HS-5 (cell line): ENCODE results near the gene KRT86.
"Not testable (repeated sequence)": the region's sequence is repeated elsewhere in the genome, so short reads cannot be mapped to it uniquely, and the experiment has no call there.

Experiments used
- DNase-seq: peaks from one replicate; pipeline ENCODE4 v3.0.0-alpha.2; 2012; ENCODE audit warnings: low read depth

KRT86 gene

DNA sequence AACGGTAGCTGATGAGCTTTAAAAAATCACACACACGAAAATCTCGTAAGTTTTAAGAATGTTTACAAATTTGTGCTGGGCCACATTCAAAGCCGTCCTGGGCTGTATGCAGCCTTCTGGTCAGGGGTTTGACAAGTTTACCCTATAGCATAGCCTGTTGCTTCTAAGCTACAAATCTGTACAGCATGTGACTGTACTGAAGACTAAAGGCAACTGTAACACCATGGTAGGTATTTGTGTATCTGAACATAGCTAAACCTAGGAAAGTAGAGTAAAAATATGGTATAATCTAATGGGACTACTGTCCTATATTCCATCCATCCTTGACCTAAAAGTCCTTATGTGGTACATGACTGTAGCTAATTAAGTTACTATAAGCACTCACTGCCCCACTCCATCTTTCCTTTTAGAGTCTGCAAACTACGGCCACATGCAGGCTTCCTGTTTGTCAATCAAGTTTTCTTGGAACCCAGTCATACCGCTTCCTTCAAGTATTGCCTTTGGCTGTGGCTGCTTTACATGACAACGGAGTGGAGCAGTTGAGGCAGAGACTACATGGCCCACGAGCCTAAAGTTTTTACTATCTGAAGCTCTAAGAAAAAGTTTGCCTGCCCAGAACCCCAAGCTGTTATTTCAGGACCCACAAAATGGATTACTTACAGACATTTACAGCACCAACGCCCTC, 22.9 kb upstream of the KRT86 start:
- no peak for DNase-seq

DNA sequence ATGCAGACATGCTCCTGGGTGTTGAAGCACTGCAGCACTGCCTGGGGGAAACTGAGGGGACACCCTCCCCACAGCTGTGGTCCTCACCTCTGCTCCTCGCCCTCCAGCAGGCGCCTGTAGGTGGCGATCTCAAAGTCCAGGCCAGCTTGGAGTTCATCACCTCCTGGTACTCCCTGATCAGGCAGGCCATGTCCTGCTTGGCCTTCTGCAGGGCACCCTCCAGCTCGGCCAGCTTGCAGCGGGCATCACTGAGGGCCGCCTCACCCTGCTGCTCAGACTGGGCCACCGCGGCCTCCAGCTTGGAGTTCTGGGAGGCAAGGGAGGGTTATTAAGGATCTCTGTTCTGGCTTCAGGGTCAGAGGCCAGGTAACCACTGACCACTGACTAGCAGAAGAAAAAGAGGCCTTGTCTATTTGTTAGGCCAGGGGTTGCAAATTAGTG, 22.2 kb upstream of the KRT86 start:
- not testable (repeated sequence) for DNase-seq

DNA sequence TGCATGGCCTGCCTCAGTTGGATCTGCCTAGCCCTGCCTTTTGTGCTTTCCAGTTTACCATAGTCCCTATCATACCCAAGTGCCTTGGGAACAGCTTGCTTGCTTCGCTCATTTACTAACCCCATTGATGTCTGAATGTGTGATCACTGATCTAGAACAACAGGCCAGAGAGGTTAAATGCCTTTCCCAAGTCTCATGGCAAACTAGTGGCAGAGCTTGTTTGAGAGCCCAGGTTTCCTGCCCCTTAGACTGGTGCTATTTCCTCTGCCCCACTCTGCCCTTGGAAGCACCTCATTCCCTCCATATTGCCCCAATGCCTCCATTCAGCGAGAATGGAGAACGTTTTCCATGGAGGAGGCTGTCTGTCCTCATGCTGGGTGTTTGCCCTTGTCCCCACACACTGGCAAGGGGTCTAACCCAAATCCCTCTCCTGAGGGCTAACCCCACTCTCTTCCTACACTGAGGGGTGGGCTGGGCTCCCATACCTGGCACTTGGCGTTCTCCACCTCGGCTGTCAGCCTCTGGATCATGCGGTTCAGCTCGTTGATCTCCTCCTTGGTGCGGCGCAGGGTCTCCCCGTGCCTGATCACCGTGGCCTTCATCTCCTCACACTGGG, 21.6 kb upstream of the KRT86 start:
- DNase-seq, result no peak

DNA sequence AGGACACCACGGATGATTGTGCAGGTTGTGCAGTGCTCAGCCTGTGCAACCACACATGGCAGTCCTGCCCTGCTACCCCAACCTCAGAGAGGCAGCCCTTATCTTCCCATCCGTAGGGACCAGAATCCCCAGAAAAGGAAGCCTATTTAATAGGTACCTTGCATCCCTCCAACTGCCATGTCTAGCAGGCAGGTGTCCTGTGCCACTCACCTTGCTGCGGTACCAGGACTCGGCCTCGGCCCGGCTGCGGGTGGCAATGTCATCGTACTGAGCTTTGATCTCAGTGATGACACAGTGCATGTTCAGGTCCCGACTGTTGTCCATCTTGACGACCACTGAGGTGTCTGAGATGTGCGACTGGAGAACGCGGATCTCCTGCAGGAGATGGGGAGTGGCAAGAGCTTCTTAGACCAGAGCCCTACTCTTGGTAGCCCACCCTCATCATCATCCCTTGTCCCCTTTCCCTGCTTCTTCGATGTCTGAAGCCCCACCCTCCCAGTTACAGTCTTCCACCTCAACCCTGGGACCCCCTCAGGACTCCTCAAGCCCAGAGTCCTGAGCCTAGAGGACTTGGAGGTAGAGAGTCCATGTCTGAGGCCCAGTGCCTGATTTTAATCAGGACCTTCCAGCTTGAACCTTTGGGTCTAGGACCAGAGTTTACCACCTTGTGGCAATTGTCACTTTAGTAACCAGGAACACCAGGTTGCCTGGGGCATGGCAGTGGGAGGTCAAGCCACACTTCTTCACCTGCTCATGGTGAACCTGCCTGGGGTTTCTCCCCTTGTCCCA, 20.9 kb upstream of the KRT86 start:
- no peak for DNase-seq

DNA sequence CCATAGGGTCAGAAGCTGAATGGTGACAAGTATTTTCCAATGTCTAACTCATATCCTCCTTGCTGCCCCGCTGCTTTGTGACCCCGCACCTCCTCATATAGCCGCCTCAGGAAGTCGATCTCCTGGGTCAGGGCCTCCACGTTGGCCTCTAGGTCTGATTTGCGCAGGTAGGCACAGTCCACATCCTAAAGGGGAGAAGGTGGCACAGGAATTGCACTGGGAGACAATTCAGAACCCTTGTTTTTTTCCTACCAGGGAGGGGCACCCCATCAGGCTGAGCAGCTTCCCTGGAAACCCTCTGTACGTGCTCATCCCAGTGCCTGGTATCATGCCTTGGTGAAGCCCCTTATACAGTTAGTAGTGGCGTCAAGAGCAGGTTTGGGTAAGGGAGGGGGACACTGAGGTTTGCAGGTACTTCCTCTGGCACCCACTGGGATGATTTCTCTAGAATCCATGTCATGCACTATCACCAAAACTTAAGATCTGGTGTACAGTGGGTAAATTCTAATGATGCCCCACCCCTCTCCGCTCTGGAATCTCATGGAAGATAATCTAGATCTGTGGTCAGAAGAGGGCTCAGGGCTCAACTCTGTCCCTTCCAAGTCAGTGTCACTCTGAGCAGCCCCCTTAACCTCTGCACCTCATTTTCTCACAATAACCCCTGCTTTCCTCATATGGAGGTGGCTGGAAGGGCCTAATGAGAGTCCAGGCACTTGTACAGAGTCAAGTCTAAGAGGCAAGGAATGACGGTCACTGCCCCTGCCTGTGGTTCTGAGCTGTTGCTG, 20.1 kb upstream of the KRT86 start:
- no peak for DNase-seq

DNA sequence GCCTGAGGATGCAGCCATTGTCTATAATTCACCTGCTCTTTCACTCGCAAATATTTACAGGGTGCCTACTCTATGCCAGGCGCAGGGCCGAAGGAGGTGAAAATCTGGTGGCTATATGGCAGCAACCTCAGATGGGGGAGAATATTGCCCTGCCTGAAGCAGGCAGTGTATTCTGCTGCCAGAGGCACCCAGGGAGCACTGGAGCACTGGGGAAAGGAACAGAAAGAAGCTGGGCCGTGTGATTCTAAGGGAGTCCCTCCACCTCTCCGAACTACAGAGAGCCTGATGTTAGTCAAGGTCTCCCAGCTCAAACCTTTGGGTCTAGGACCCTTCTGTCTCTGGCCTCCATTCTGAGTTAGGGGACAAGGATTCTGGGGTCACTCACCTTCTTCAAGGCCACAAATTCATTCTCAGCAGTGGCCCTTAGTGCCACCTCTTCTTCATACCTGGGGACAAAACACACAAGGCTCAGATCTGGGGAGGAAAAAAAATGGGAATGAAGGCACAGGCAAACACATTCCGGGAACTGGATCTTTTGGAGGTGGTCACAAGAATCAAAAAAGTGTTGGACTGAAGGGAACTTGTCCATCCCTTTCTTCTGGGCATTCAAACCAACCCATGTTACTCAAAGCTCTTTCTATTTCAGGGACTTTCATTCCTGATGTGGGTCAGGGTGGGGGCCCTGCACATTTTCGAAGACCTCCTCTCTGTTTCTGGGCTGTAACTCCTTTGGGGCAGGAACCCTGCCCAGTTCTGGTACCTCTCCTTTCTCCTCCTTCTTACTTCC, 19.3 kb upstream of the KRT86 start:
- DNase-seq, result no peak

DNA sequence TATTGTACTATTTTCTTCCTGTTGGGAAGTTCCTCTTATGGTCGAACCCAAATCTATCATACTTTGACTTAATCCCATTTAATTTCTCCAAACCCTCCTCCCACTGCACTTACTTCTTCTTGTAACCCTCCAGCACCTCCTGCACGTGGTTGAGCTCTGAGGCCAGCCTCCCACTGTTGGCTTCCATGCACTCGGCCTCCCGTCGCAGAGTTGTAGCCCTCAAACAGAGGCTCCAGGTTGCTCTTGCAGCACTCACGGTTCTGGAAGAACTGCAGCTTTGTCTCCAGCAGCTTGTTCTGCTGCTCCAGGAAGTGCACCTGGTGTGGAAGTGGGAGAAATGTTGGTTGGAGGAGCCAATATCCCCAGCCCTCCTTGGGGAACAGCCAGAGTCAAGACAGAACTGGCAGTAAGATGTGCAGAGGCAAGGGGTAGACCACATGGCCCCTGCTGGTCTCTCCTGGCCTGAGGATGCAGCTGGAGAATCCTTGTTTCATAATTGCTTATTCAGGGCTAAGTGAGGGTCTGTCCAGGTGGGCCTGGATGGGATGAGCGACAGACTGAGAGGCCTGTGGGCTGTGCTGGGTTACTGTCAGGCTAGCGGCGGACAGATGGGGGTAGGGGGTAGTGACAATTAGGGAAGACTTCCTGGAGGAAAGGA, 18.4 kb upstream of the KRT86 start:
- no peak for DNase-seq

DNA sequence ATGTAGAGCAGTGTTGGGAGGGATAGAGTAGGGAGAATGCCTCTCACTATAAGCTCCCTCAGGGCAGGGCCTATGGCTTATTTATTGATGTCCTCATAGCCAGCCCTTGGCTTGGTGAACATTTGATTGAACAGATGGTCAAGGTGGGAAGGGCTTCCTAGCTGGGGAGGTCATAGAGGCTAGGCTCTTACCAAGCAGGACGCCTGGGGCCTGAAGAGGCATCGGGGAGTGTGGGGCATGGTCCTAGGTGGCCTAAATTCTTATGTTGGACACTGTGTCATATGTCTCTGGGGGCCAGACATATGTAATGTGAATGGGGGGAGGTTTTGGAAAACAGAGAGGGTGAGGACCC, 17.9 kb upstream of the KRT86 start:
- DNase-seq, result no peak

DNA sequence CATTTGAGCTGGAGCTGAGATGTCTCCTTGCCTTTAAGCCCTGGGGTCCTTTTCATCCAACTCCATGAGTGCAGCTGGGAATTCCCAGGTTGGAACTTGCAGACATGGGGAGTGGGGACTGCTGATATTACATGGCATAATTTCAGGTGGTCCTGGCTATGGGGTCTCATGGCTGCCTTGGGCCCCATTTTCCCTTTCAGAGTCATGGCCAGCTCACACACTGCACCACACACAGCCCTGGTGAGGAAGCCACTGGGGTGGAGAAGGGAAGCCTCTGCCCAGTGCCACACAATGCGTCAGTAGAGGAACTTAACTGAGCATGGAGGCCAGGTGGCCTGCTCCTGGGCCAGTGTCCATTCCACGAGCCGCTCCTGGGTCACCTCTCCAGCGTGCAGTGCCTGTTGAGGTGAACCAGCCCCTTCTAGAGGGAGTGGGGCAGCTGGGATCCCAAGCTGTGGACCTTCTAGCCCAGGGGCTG, 17.3 kb upstream of the KRT86 start:
- no peak for DNase-seq

DNA sequence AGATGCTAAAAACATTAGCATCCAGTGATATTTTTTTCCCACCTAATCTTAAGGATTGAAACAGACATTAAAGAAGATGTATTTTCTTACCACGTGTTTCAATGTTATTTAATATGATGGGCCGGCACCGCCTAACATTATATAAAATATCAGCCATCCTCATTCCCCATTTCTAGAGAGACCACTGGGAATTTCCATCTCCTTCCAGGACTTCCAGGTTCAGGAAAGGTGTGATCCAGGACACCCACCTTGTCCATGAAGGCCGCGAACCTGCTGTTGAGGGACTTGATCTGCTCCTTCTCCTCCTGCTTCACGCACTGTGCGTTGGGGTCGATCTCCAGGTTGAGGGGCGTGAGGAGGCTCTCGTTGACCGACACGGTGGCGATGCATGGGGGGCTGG, 16.5 kb upstream of the KRT86 start:
- DNase-seq, result not testable (repeated sequence)

DNA sequence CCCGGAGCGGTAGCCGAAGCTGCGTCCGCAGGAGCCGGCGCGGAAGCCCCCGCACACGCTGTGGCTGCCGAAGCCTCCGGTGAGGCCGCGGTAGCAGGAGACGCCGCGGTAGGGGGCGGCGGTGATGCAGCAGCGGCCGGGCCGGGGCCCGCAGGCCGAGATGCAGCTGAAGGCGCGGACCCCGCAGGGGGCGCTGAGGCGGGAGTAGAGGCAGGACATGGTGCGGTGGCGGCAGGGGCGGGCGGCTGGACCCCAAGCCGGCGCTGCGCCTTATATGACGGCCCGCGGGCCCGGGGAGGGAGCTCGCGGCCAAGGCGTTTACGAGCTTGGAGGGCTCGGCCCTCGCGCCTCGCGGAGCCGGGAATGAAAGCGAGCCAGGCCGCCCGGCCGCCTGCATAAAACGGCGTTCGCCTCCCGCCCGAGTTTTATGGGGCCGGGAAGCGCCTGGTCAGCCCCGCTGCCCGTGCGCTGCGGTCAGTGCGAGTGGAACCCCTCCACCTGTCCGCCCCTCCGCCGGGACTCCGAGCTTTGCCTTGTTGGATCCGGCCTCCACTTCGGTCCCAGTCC, 16.0 kb upstream of the KRT86 start:
- no peak for DNase-seq

DNA sequence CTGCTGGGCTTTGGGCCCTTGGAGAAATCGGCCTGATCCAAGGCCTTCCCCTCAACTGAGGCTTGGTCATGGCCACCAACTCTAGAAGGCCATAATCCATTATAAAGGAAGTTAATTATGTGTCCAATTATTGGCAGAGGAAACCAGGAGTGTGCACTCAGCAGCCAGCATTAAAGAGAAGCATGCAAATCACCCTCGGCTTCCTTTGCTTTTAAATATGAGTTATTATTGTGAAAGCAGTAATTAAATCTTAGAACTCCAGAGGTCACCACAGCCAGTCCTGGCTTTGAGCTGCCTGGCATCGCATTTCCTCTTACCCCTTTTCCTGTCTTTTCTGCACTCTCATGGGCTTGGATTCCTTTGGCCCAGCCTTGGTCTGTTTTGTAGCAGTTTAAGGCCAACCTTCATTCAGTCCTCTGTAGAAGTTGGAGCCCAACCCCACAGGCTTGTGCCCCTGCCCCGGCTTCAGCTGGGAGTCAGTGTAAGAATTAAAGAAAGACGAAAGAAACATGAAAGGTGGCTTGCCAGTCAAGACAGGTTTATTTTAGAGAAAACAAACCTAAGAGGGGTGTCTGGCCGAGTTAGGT, 14.7 kb upstream of the KRT86 start:
- DNase-seq, result no peak

DNA sequence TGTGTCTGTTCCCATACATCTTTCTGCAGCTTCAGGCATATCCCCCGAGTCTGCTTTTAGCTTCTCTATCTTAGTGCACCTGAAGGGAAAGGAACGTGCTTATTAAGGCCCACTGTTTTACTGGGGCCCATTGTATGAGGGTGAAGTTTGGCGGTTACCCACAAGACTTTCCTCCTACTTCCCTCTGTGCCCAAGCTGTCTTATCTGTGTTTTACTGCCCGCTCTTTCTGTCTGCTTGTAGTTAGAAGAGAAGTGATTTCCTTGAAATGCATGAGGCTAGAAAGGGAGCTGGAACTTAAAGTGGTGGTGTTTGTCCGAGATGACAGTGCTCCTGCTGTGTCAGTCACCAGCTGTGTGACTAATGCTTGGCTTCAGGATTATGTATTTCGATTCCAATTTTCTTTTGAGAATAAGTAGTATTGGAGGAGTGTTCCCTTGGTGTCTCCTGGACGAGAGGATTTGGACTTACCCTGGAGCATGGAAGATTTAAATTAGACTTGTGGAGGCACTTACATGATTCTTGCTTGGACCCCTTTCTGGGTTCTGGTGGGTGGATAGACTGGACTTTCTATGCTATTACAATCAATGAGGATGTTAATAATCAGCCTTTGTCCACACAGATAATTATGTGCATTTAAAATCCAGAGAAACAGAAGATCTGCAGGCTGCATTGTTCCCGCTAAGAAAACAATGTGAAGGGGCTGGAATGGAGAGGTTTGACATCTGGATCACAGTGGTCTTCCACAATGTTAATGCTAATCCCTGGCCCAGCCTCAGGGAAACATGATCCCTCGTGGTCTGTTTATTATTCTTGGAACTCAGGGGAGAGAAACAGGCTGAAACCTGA, 13.9 kb upstream of the KRT86 start:
- DNase-seq, result no peak

DNA sequence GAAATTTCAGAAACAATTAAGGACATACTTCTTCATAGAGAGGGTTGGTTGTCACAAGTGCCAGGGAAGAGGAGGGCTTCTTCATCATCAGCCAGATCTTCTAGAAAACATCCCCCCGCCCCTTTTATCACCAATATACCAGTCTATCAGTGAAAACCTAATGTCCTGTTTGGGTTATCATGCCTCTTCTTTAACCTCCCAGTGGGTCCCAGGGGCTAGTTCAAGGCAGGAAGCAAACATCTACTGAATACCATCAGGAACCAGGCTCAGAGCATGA, 13.3 kb upstream of the KRT86 start:
- no peak for DNase-seq

DNA sequence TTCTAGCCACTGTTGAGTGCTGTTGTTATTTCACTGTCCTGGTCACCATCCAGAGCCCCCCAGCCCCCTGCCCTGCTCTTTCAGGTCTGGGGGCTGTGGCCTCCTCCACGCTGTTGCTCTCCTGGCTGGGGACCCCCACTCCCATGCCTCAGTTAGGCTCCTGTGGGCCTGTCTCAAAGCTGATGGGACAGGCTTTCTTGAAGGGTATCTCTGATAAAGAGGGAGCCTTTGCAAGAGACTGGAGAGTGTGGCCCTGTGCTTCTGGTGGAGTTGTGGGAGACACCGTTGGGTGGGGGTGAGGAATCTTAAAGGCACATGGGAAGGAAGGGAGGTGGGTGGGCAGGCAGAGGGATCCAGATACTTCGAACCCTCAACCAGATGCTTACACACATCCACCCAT, 12.2 kb upstream of the KRT86 start:
- DNase-seq, result no peak

DNA sequence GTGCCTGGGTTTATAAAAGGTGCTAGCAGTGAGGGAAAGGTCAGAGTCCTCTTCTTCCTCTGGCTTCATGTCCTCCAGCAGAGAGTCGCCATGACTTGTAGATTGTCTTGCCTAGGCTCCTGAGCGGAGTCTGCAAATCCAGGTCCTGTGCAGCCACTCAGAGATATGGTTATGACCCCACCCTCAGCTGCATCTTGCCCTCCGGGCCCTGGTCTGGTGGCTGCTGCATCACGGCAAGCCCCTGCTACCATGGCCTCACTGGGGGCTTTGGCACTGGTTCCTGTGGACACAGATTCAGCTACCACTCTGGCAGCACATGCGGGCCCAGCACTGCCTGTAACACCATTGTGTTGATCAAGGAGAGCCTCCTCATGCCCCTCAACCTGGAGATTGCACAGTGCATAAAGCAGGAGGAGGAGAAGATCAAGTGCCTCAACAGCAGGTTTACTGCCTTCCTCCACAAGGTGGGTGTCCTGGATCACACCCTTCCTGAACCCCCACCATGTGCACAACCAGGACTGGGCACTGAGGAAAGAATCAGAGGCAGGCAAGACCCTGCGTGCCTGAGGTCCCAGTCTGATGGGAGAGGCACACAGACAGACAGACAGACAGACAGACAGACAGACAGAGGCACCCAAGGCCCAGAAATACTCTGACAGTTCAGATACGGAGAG, 10.5 kb upstream of the KRT86 start:
- no peak for DNase-seq

DNA sequence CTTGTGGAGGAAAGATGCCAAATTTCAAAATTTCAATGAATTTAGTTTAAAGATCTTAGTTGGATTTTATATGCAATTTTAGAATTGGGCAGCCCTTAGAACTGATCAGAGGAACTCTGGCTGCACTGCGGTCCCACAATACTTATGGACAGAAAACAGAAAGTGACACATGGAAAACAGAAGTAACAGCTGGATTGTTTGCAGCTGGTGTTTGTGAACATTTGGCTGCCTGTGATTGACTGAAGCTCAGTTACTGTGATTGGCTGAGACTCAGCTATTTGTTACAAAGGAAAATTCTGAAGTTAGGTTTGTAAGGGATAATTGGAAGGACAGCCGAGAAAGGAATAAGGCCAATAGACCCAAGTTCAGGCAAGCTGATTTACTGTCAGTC, 10.0 kb upstream of the KRT86 start:
- DNase-seq, result no peak

DNA sequence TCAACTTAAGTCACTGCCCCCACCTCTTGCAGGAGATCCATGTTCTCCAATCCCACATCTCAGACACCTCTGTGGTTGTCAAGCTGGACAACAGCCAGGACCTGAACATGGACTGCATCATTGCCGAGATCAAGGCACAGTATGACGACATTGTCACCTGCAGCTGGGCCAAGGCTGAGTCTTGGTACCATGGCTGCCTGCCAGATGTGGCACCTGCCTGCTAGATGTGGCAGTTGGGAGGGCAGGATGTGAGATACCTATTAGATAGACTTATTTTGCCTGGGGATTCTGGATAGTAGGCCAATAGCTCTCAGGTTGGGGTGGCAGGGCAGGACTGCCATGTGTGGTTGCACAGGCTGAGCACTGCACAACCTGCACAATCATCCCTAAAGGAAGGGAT, 7.9 kb upstream of the KRT86 start:
- no peak for DNase-seq

DNA sequence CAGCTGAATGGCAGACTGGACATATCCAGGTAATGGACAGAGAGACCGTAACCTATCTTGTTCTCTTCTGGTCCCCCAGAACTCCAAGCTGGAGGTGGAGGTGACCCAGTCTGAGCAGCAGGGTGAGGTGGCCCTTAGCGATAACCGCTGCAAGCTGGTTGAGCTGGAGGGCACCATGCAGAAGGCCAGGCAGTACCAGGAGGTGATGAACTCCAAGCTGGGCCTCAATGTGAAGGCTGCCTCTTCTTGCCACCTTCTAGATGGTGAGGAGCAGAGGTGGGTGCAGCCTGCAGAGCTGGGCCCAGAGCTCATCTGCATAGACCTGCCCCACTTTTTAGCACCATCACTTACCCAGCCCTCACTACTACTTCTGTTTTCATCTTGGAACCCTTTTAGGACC, 7.2 kb upstream of the KRT86 start:
- DNase-seq, result no peak
